A673 (cell line): ENCODE data around the gene ARHGEF4. TPM values are rescaled to one million over a fixed set of nuclear protein-coding genes. Genes with fewer than 3 reads are reported as not detected.

Source experiments
- BruUV-seq: library from RNA; stranded (reverse); fragments of 400-500 nt; replicated peaks from 2 replicates; lab custom pipeline; 2021; lab: Mats Ljungman, UMichigan
- CTCF ChIA-PET: fragments of 300-600 bp; sonication (Branson Sonifier 250); formaldehyde crosslinking; loops from one replicate; lab custom pipeline; 2022; ENCODE audit warnings: antibody characterized with exemption; lab: Charles Lee
- POLR2A ChIA-PET: fragments of 300-600 bp; sonication (Branson Sonifier 250); formaldehyde crosslinking; loops from one replicate; lab custom pipeline; 2022; ENCODE audit warnings: antibody characterized with exemption; ENCODE audit not compliant: low non-redundant PET; lab: Charles Lee
- DNase-seq: peaks from one replicate; pipeline ENCODE4 v3.0.0-alpha.2; 2015; ENCODE audit warnings: low spot score
- H3K27ac ChIP-seq: fragments of 200-600 bp; sonication (generic); 2 replicates; pipeline ENCODE4 v1.5.1; 2016; ENCODE audit warnings: mixed run types, low read depth, mild to moderate bottlenecking, mixed read lengths, antibody characterized with exemption, low read length; ENCODE audit not compliant: poor library complexity, severe bottlenecking
- H3K27me3 ChIP-seq: fragments of 200-600 bp; sonication (generic); replicated peaks from 2 replicates; pipeline ENCODE4 v1.6.1; 2017; ENCODE audit warnings: mixed run types, low read depth, mild to moderate bottlenecking, mixed read lengths, antibody characterized with exemption, low read length; ENCODE audit not compliant: insufficient read depth, poor library complexity
- H3K36me3 ChIP-seq: fragments of 200-600 bp; sonication (generic); 2 replicates; pipeline ENCODE4 v1.6.1; 2016; ENCODE audit warnings: mixed run types, mild to moderate bottlenecking, mixed read lengths, antibody characterized with exemption, low read length; ENCODE audit not compliant: insufficient read depth, poor library complexity, severe bottlenecking
- H3K4me1 ChIP-seq: fragments of 200-600 bp; sonication (generic); 2 replicates; pipeline ENCODE4 v1.6.1; 2017; ENCODE audit warnings: mixed run types, mild to moderate bottlenecking, mixed read lengths, antibody characterized with exemption, low read length; ENCODE audit not compliant: insufficient read depth, poor library complexity, severe bottlenecking
- H3K4me3 ChIP-seq: fragments of 200-600 bp; sonication (generic); 2 replicates; pipeline ENCODE4 v1.5.1; 2016; ENCODE audit warnings: low read depth, mixed run types, mild to moderate bottlenecking, mixed read lengths, low read length; ENCODE audit not compliant: poor library complexity, severe bottlenecking
- H3K9me3 ChIP-seq: fragments of 200-600 bp; sonication (generic); 2 replicates; pipeline ENCODE4 v1.6.1; 2016; ENCODE audit warnings: mixed run types, low read depth, mild to moderate bottlenecking, mixed read lengths, antibody characterized with exemption, low read length; ENCODE audit not compliant: poor library complexity, severe bottlenecking
- CTCF ChIP-seq: fragments of 300-800, 200-600 bp; sonication (generic); conservative IDR thresholded peaks from 2 replicates; pipeline ENCODE4 v1.5.1; 2017; ENCODE audit warnings: low read depth, mild to moderate bottlenecking, antibody characterized with exemption, low read length, moderate library complexity, mixed read lengths
- EZH2 ChIP-seq: fragments of 200-600 bp; sonication (generic); IDR thresholded peaks from 2 replicates; pipeline ENCODE4 v1.6.1; 2017; ENCODE audit warnings: borderline replicate concordance, low read depth, mild to moderate bottlenecking, mixed read lengths, antibody characterized with exemption, low read length; ENCODE audit not compliant: poor library complexity, severe bottlenecking
- intact Hi-C: fragments of 100-400 bp; cut with micrococcal nuclease; formaldehyde crosslinking; loops from one replicate; pipeline ENCODE4 v1.10.0; 2022; ENCODE audit not compliant: unreplicated experiment
- total RNA-seq: library from RNA; stranded (reverse); gene quantifications from 2 replicates; pipeline ENCODE4 v1.2.3, GENCODE V29; 2021

Gene ARHGEF4
- total RNA-seq, 1 experiment from 2014 or later = 2.1 TPM

DNA sequence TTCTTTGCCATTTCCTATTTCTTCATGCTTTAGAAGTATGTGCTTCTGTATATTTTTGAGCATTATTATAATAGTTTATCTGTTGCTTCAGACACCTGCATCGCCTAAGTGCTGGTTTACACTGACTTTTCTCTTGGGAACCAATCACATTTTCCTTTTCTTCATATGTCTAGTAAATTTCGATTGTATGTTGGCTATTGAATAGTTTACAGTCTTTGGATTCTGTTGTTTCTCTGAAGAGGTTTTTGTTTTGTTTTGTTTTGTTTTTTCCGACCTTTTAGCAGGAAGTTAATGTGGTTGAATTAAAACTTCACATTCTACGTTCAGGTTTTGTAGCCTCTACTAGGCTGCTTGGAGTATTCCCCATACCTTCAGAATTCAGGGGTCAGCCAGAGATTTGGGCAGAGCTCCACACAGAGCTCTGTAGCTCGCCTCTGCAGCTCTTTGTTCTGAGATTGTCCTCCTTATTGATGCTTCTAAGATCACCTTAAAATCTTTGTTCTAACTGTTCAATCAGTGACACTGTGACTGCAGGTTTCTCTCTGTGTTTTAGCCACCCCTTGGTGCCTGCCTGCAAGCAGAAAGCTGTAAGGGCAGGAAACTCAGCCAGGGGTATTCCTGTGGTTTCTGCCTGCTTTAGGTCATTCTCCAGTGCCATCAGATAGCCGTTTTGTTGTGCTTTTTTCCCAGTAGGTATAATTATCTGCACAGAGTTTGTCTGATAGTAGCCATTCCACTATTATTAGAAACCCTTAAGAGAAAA lies 173.2 kb downstream of the ARHGEF4 start:
- no TSS peak for BruUV-seq
- ChIA-PET CTCF (no interaction called here), POLR2A (interaction anchor here (0.6 kb wide), 1 partner anchor 8 kb away, joined by 6 read pairs; no protein-coding TSS in a partner anchor)
- intact Hi-C loops = no loop called here
- DNase-seq = no peak
- Histone ChIP-seq H3K4me3 (no peak overlapping the region), H3K27ac (no peak overlapping the region), H3K27me3 (peaks cover 70% of the 10 kb centered on the region), H3K9me3 (no peaks in the 10 kb centered on the region), H3K36me3 (no peaks in the 10 kb centered on the region), H3K4me1 (no peaks in the 10 kb centered on the region)
- TF ChIP-seq CTCF (no peak), EZH2 (no peak)

- H3K27me3 ChIP-seq = peaks cover 63% of the 10 kb centered on the region
- POLR2A ChIA-PET = no interaction called here
- H3K4me3 ChIP-seq = no peak overlapping the region
- intact Hi-C loops = no loop called here
- H3K36me3 ChIP-seq = no peaks in the 10 kb centered on the region
- H3K9me3 ChIP-seq = no peaks in the 10 kb centered on the region
- H3K4me1 ChIP-seq = no peaks in the 10 kb centered on the region
- TF ChIP-seq EZH2 = no peak
- BruUV-seq = no TSS peak
- CTCF ChIA-PET = no interaction called here
- H3K27ac ChIP-seq = no peak overlapping the region
- no peak for DNase-seq
Measured at GRCh38 chr2:131010566-131010965, 173.9 kb downstream of the ARHGEF4 start.

DNA sequence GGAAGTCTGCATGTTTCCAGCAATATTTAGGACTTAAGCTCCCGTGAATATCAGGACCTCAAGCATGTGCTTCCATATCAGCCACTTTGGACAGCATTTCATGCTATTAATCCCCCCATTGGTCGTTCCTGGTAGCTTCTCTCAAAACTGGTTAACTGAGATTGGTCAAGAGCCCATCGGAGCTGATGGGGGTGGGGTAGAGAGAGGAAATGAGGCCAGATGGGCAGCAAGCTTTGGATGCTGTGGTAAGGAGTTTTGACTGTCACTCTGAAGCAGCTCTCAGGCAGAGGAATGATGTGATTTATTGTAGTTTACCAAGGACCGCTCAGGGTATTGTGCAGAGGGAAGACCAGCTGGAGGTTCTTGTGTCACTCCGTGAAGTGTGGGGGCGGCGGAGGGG lies 174.8 kb downstream of the ARHGEF4 start:
- peaks cover 55% of the 10 kb centered on the region for H3K27me3 ChIP-seq
- DNase-seq = no peak
- no peaks in the 10 kb centered on the region for H3K9me3 ChIP-seq
- ChIA-PET POLR2A (no interaction called here), CTCF (no interaction called here)
- no peak overlapping the region for H3K4me3 ChIP-seq
- no peaks in the 10 kb centered on the region for H3K4me1 ChIP-seq
- no peak overlapping the region for H3K27ac ChIP-seq
- no peaks in the 10 kb centered on the region for H3K36me3 ChIP-seq
- TF ChIP-seq EZH2 (no peak), CTCF (no peak)
- BruUV-seq = no TSS peak
- intact Hi-C loops = no loop called here
